Measurements from ENCODE around the gene HS6ST1.

The HS6ST1 gene

GRCh38 chr2:128300151-128301020 lies 18.3 kb downstream of the HS6ST1 start:
- no peak for ATAC-seq
- TF ChIP-seq ZFP3 (CRISPR knock-in tag; IDR thresholded peaks at IDR 0.05) (no peak), TCF4 (CRISPR knock-in tag; IDR thresholded peaks at IDR 0.05; ENCODE audit: borderline replicate concordance) (no peak), TOX (CRISPR knock-in tag; IDR thresholded peaks at IDR 0.05; ENCODE audit: borderline replicate concordance) (no peak), ARNTL (CRISPR knock-in tag; IDR thresholded peaks at IDR 0.05; ENCODE audit: borderline replicate concordance, low read depth) (no peak), PATZ1 (CRISPR knock-in tag; IDR thresholded peaks at IDR 0.05; ENCODE audit: borderline replicate concordance) (no peak), CSDC2 (CRISPR knock-in tag; IDR thresholded peaks at IDR 0.05) (no peak), RARB (CRISPR knock-in tag; IDR thresholded peaks at IDR 0.05) (no peak), SNAI2 (CRISPR knock-in tag; IDR thresholded peaks at IDR 0.05) (no peak), ZNF70 (CRISPR knock-in tag; IDR thresholded peaks at IDR 0.05) (no peak)

GRCh38 chr2:128299628-128300027 lies 19.0 kb downstream of the HS6ST1 start:
- ATAC-seq: no peak
- TF ChIP-seq ZC3H10 (CRISPR knock-in tag; IDR thresholded peaks at IDR 0.05) (no peak), CREB5 (CRISPR knock-in tag; IDR thresholded peaks at IDR 0.05; ENCODE audit: low read depth) (no peak), ZFP30 (CRISPR knock-in tag; IDR thresholded peaks at IDR 0.05) (no peak), ZNF8 (CRISPR knock-in tag; IDR thresholded peaks at IDR 0.05) (no peak), OSR1 (CRISPR knock-in tag; IDR thresholded peaks at IDR 0.05) (no peak), BACH2 (CRISPR knock-in tag; IDR thresholded peaks at IDR 0.05; ENCODE audit: borderline replicate concordance) (no peak), ZFP3 (CRISPR knock-in tag; IDR thresholded peaks at IDR 0.05) (no peak), TOX (CRISPR knock-in tag; IDR thresholded peaks at IDR 0.05; ENCODE audit: borderline replicate concordance) (no peak), CSDC2 (CRISPR knock-in tag; IDR thresholded peaks at IDR 0.05) (no peak), ZNF565 (CRISPR knock-in tag; conservative IDR thresholded peaks at IDR 0.05; ENCODE audit: low read depth) (no peak)
- TF ChIP-seq, protein P1, sequence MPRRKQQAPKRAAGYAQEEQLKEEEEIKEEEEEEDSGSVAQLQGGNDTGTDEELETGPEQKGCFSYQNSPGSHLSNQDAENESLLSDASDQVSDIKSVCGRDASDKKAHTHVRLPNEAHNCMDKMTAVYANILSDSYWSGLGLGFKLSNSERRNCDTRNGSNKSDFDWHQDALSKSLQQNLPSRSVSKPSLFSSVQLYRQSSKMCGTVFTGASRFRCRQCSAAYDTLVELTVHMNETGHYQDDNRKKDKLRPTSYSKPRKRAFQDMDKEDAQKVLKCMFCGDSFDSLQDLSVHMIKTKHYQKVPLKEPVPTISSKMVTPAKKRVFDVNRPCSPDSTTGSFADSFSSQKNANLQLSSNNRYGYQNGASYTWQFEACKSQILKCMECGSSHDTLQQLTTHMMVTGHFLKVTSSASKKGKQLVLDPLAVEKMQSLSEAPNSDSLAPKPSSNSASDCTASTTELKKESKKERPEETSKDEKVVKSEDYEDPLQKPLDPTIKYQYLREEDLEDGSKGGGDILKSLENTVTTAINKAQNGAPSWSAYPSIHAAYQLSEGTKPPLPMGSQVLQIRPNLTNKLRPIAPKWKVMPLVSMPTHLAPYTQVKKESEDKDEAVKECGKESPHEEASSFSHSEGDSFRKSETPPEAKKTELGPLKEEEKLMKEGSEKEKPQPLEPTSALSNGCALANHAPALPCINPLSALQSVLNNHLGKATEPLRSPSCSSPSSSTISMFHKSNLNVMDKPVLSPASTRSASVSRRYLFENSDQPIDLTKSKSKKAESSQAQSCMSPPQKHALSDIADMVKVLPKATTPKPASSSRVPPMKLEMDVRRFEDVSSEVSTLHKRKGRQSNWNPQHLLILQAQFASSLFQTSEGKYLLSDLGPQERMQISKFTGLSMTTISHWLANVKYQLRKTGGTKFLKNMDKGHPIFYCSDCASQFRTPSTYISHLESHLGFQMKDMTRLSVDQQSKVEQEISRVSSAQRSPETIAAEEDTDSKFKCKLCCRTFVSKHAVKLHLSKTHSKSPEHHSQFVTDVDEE (CRISPR knock-in tag; IDR thresholded peaks at IDR 0.05): no peak
- TF ChIP-seq, protein P2, sequence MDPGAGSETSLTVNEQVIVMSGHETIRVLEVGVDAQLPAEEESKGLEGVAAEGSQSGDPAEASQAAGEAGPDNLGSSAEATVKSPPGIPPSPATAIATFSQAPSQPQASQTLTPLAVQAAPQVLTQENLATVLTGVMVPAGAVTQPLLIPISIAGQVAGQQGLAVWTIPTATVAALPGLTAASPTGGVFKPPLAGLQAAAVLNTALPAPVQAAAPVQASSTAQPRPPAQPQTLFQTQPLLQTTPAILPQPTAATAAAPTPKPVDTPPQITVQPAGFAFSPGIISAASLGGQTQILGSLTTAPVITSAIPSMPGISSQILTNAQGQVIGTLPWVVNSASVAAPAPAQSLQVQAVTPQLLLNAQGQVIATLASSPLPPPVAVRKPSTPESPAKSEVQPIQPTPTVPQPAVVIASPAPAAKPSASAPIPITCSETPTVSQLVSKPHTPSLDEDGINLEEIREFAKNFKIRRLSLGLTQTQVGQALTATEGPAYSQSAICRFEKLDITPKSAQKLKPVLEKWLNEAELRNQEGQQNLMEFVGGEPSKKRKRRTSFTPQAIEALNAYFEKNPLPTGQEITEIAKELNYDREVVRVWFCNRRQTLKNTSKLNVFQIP (CRISPR knock-in tag; IDR thresholded peaks at IDR 0.05; ENCODE audit: borderline replicate concordance, low read depth): no peak
- TF ChIP-seq, protein P3, sequence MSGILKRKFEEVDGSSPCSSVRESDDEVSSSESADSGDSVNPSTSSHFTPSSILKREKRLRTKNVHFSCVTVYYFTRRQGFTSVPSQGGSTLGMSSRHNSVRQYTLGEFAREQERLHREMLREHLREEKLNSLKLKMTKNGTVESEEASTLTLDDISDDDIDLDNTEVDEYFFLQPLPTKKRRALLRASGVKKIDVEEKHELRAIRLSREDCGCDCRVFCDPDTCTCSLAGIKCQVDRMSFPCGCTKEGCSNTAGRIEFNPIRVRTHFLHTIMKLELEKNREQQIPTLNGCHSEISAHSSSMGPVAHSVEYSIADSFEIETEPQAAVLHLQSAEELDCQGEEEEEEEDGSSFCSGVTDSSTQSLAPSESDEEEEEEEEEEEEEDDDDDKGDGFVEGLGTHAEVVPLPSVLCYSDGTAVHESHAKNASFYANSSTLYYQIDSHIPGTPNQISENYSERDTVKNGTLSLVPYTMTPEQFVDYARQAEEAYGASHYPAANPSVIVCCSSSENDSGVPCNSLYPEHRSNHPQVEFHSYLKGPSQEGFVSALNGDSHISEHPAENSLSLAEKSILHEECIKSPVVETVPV (CRISPR knock-in tag; IDR thresholded peaks at IDR 0.05): no peak

DNA sequence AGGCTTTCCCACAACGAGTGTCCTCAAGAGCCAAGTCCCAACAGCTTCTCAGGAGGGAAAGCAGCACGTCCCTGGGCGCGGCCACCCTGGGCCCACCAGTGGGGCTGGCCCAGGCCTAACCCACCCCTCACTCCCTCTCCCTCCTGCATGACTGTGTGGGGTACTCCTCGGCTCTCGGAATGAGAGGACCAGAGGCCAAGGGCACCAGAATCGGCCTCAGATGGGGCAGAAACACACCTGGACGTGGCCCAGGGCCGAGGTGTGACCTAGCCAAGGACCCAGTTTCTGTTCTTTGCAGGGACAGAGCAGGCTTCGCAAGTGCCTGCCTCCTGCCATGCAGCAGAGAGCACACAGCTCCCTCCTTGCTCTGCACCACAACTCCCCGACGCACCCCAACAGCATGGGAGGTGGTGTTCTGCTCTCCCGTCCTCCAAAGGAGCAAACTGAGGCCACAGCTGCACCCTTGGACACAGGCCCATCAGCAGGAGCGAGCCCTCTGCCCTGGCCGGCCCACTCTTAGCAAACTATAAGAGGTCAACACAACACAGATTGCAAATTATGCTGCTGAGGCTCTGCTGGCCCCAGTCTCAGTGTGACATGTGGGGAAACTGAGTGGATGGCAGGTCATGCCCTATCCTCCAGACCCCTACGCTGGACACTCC lies 19.7 kb downstream of the HS6ST1 start:
- ATAC-seq: no peak
- TF ChIP-seq PPARA (CRISPR knock-in tag; IDR thresholded peaks at IDR 0.05; ENCODE audit: borderline replicate concordance) (no peak), CREB5 (CRISPR knock-in tag; IDR thresholded peaks at IDR 0.05; ENCODE audit: low read depth) (no peak), ZFP30 (CRISPR knock-in tag; IDR thresholded peaks at IDR 0.05) (no peak), ZFP3 (CRISPR knock-in tag; IDR thresholded peaks at IDR 0.05) (no peak), ZNF565 (CRISPR knock-in tag; conservative IDR thresholded peaks at IDR 0.05; ENCODE audit: low read depth) (no peak), TCF4 (CRISPR knock-in tag; IDR thresholded peaks at IDR 0.05; ENCODE audit: borderline replicate concordance) (no peak)
- TF ChIP-seq, protein P2 (CRISPR knock-in tag; IDR thresholded peaks at IDR 0.05; ENCODE audit: borderline replicate concordance, low read depth): no peak
